GM12878 (cell line): ENCODE measurements around the gene UBE2I. TPM values are rescaled to one million over a fixed set of nuclear protein-coding genes. Genes with fewer than 3 reads are reported as not detected.

Experiments
- BACH1 ChIP-seq: fragments of 450-650 bp; IDR thresholded peaks from 2 replicates; pipeline ENCODE4 v1.6.1; 2017; ENCODE audit warnings: mild to moderate bottlenecking, borderline replicate concordance
- BRCA1 ChIP-seq: IDR thresholded peaks from 2 replicates; pipeline ENCODE4 v1.6.1; 2011; ENCODE audit warnings: low read depth, low read length, improper control_type of control experiment
- IKZF1 ChIP-seq: fragments of 450-650 bp; conservative IDR thresholded peaks from 2 replicates; pipeline ENCODE4 v1.6.1; 2017; ENCODE audit warnings: antibody characterized with exemption, mild to moderate bottlenecking
- JUND ChIP-seq: IDR thresholded peaks from 2 replicates; pipeline ENCODE4 v1.6.1; 2012; ENCODE audit warnings: low read depth, mild to moderate bottlenecking, low read length, improper control_type of control experiment, moderate library complexity
- KLF5 ChIP-seq: fragments of 450-650 bp; IDR thresholded peaks from 2 replicates; pipeline ENCODE4 v1.6.1; 2014; ENCODE audit warnings: mild to moderate bottlenecking; ENCODE audit not compliant: partially characterized antibody
- NBN ChIP-seq: fragments of 450-650 bp; IDR thresholded peaks from 2 replicates; pipeline ENCODE4 v1.6.1; 2016
- PAX8 ChIP-seq: fragments of 450-650 bp; IDR thresholded peaks from 2 replicates; pipeline ENCODE4 v1.6.1; 2017; ENCODE audit warnings: mild to moderate bottlenecking, moderate library complexity
- SMC3 ChIP-seq: IDR thresholded peaks from 2 replicates; pipeline ENCODE4 v1.6.1; 2011; ENCODE audit warnings: low read length, improper control_type of control experiment, borderline replicate concordance
- STAT3 ChIP-seq: IDR thresholded peaks from 2 replicates; pipeline ENCODE4 v1.6.1; 2011; ENCODE audit warnings: low read depth, low read length, improper control_type of control experiment
- ZBED1 ChIP-seq: IDR thresholded peaks from 2 replicates; pipeline ENCODE4 v1.6.1; 2016; ENCODE audit warnings: borderline replicate concordance
- ZNF384 ChIP-seq: IDR thresholded peaks from 2 replicates; pipeline ENCODE4 v1.6.1; 2012; ENCODE audit warnings: low read depth, mild to moderate bottlenecking, low read length, improper control_type of control experiment, borderline replicate concordance
- ZSCAN29 ChIP-seq: fragments of 450-650 bp; IDR thresholded peaks from 2 replicates; pipeline ENCODE4 v1.6.1; 2017; ENCODE audit warnings: mild to moderate bottlenecking, moderate library complexity
- polyA plus RNA-seq, 11 experiments: library from polyadenylated mRNA; depleted of rRNA in 4 of 11; unstranded in 6 of 11; stranded (reverse) in 5 of 11; fragments of >200 nt; fragmentation: Nextera tagmentation in 4 of 11; fragmentation: Illumina TruSeq in 1 of 11; extraction: Ambion mirVana in 4 of 11; extraction: Trizol in 1 of 11; gene quantifications; 1 replicate in 1 of 11; 2 replicates in 10 of 11; pipeline versions ENCODE4 v1.2.1 to v1.2.3, GENCODE V29; 2011 to 2016; ENCODE audit warnings: inconsistent platforms in 2 of 11, missing spikeins in 2 of 11, low read depth in 1 of 11
- total RNA-seq, 4 experiments: library from RNA; depleted of rRNA in 3 of 4; stranded (reverse); fragments of >200 nt in 3 of 4; fragmentation: Illumina TruSeq in 1 of 4; extraction: Trizol in 1 of 4; gene quantifications; 2 replicates each; pipeline versions ENCODE4 v1.2.1 to v1.2.3, GENCODE V29; 2013 to 2021
- TF ChIP-seq, protein P1 (sequence below): fragments of 150-350 bp; IDR thresholded peaks from 2 replicates; pipeline ENCODE4 v1.6.1; 2016; ENCODE audit warnings: low read depth, low read length

Gene UBE2I
- total and polyA plus RNA-seq, 10 of the 15 experiments (the other 5 are each of a cell fraction or from before 2014, with no cell fraction given) = 47.5 to 243 (median 194) TPM

DNA sequence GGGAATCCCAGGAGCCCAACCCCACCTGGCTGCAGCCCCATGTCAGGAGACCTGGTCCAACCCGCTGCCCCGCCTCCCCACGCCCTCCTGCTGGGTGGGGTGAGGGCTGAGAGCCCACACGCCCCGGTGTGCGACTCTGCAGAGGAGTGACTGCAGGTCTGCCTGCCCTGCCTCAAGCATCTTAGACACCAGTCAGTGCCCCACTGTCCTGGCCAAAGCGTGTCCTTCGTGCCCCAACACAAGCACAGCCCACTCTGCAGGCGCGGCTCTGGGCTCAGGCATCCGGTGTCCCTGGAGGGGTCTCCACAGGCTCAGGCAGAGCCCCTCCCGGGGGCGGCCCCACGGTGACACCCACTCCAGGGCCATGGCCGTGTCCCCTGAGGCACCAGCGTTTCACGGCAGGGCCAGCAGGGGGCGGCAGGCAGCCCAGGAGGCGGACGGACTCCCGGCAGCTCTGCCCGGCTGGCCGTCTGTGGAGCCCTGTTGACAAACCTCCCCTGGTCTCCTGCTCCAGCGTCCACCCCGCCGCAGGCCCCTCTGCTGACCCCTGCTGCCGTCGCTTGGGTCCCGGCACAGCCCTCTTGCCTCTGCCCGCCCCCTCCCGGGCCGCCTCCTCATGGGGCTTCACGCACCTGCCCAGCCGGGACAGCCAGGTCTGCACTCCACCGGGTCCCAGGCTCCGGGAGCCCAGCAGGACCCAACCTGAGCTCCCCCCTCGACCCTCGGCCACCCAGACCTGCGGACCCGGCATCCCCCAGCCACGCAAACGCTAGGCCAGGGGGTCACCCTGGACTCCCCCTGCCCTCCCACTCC is 8.6 kb upstream of the UBE2I start (continued):
- TF ChIP-seq, protein P1, sequence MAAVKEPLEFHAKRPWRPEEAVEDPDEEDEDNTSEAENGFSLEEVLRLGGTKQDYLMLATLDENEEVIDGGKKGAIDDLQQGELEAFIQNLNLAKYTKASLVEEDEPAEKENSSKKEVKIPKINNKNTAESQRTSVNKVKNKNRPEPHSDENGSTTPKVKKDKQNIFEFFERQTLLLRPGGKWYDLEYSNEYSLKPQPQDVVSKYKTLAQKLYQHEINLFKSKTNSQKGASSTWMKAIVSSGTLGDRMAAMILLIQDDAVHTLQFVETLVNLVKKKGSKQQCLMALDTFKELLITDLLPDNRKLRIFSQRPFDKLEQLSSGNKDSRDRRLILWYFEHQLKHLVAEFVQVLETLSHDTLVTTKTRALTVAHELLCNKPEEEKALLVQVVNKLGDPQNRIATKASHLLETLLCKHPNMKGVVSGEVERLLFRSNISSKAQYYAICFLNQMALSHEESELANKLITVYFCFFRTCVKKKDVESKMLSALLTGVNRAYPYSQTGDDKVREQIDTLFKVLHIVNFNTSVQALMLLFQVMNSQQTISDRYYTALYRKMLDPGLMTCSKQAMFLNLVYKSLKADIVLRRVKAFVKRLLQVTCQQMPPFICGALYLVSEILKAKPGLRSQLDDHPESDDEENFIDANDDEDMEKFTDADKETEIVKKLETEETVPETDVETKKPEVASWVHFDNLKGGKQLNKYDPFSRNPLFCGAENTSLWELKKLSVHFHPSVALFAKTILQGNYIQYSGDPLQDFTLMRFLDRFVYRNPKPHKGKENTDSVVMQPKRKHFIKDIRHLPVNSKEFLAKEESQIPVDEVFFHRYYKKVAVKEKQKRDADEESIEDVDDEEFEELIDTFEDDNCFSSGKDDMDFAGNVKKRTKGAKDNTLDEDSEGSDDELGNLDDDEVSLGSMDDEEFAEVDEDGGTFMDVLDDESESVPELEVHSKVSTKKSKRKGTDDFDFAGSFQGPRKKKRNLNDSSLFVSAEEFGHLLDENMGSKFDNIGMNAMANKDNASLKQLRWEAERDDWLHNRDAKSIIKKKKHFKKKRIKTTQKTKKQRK = no peak
- no peak for TF ChIP-seq BACH1
- no peak for TF ChIP-seq ZNF384
- no peak for TF ChIP-seq STAT3
- no peak for TF ChIP-seq JUND
- TF ChIP-seq PAX8 = no peak
- TF ChIP-seq ZBED1 = no peak
- no peak for TF ChIP-seq ZSCAN29
- peak; percentile 52; the same call in 1 of the 2 replicates for TF ChIP-seq SMC3
- no peak for TF ChIP-seq BRCA1
- peak; percentile 43; the same call in 1 of the 2 replicates for TF ChIP-seq IKZF1
- no peak for TF ChIP-seq NBN
- TF ChIP-seq KLF5 = no peak
